ENCODE measurements around the gene KIAA0408. TPM values are rescaled to one million over a fixed set of nuclear protein-coding genes. Genes with fewer than 3 reads are reported as not detected.

KIAA0408 gene
- total RNA-seq, 1 experiment from 2014 or later, result 3.1 TPM

GRCh38 chr6:127466416-127466815 lies 7.2 kb upstream of the KIAA0408 start:
- no peaks in the 10 kb centered on the region for H3K79me1 ChIP-seq (ENCODE audit: insufficient read depth, low read depth, low read length, poor library complexity, severe bottlenecking)
- no peak overlapping the region for H4K91ac ChIP-seq (ENCODE audit: insufficient read length, low read depth, low read length)
- no peak overlapping the region for H3K56ac ChIP-seq (ENCODE audit: insufficient read length, low read depth, low read length)
- no peak overlapping the region for H2BK20ac ChIP-seq (ENCODE audit: low read depth, low read length, poor library complexity, severe bottlenecking)
- Mint-ChIP-seq H3K9me3 (no peaks in the 10 kb centered on the region), H3K4me3 (no peak overlapping the region), H3K4me1 (peaks cover 14 to 16% of the 10 kb centered on the region in 2 experiments; a peak in 3 of 4 replicates), H3K27ac (peak overlapping the region in 1 of 3 experiments; percentile 0; a peak in 3 of 7 replicates), H3K27me3 (ENCODE audit: low read depth) (no peaks in the 10 kb centered on the region), H3K36me3 (ENCODE audit: insufficient read depth in 1 of 3, low read depth in 3 of 3) (peaks cover 0 to 4% (median 3%) of the 10 kb centered on the region in 3 experiments; a peak in 2 of 7 replicates)
- no peaks in the 10 kb centered on the region for H3K79me2 ChIP-seq (ENCODE audit: insufficient read depth, low read length)
- no peak overlapping the region for H3K18ac ChIP-seq (ENCODE audit: insufficient read length, low read depth, low read length)
- H3K9ac ChIP-seq (ENCODE audit: extremely low read depth, insufficient read length, low read length), result no peak overlapping the region
- no peaks in the 10 kb centered on the region for H4K20me1 ChIP-seq (ENCODE audit: control insufficient read depth, insufficient read depth, insufficient read length)
- H3K27me3 ChIP-seq (ENCODE audit: insufficient read depth, low read length), result no peaks in the 10 kb centered on the region
- no peak overlapping the region for H3K4ac ChIP-seq (ENCODE audit: low read depth, low read length)
- H3K23me2 ChIP-seq (ENCODE audit: insufficient read length, low read depth, low read length, poor library complexity, severe bottlenecking), result no peaks in the 10 kb centered on the region
- H2BK5ac ChIP-seq (ENCODE audit: insufficient read length, low read length), result no peak overlapping the region
- H3K14ac ChIP-seq (ENCODE audit: insufficient read depth, low read length), result no peak overlapping the region
- no peaks in the 10 kb centered on the region; the same call in 1 of the 2 replicates for H3K4me1 ChIP-seq (ENCODE audit: insufficient read depth, low read length)
- H2BK120ac ChIP-seq (ENCODE audit: low read depth, low read length, poor library complexity, severe bottlenecking), result no peak overlapping the region
- H3K4me2 ChIP-seq (ENCODE audit: insufficient read depth, insufficient read length, low read length), result no peak overlapping the region
- no peak for DNase-seq
- no peak overlapping the region for H2BK15ac ChIP-seq (ENCODE audit: low read depth, low read length)
- H4K8ac ChIP-seq (replicated peaks; ENCODE audit: insufficient read length, low read depth, low read length), result no peak overlapping the region
- H2BK12ac ChIP-seq (ENCODE audit: insufficient read length, low read depth, low read length), result no peak overlapping the region
- H2AFZ ChIP-seq (ENCODE audit: low read length), result no peak overlapping the region
- no peak overlapping the region for H3K23ac ChIP-seq (ENCODE audit: insufficient read length, low read depth, low read length)
- H3T11ph ChIP-seq (ENCODE audit: low read length), result no peak overlapping the region
- no peak for TF ChIP-seq CTCF (conservative IDR thresholded peaks at IDR 0.05)
- WGBS (ENCODE audit: extremely low coverage, insufficient read length, low lambda C conversion rate), result no CpG with 5 or more reads among the region's 5 CpGs
- H3K27ac ChIP-seq (ENCODE audit: insufficient read length, low read depth, low read length), result no peak overlapping the region
- H4K5ac ChIP-seq (ENCODE audit: insufficient read length, low read depth, low read length), result no peak overlapping the region
- H2AK5ac ChIP-seq (ENCODE audit: insufficient read length, low read length), result no peak overlapping the region
- no peaks in the 10 kb centered on the region for H3K9me3 ChIP-seq (ENCODE audit: control insufficient read depth, low read depth, low read length)

All from H9 (cell line).